ENCODE results near the gene PDK3. TPM values are rescaled to one million over a fixed set of nuclear protein-coding genes. Genes with fewer than 3 reads are reported as not detected.

Gene PDK3
- total RNA-seq, 6 donors from 2014 or later, result 9.2 to 29.5 (median 15.0) TPM

DNA sequence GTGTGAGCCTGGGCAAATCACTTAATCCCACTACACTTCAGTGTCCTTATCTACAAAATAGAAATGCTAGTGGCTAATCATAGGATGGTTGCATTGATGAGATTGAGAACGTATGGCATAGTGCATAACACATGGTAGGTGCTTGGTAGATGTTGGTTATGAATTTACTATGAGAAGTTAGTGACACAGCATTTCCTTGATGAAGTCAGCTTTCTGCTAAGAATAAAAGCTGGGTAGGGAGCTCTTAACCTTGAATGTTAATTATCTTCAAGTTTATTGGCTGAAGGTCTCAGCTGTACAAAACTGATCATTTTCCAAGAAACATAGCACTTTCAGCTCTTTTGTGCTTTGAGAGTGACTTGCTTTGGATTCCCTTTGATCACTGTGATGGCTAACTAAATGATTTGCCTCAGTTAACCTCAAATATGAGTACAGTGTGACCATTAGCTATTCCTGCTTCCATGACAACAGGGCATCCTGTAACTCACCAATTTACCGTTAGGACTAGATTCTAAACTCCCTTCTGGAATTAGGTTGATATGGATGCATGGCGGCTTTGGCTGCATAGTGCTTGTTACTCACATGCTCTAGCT, 17.8 kb downstream of the PDK3 start:
- H3K4me3 ChIP-seq, result no peak overlapping the region
- H3K27ac ChIP-seq, result no peak overlapping the region
- TF ChIP-seq, protein P1, sequence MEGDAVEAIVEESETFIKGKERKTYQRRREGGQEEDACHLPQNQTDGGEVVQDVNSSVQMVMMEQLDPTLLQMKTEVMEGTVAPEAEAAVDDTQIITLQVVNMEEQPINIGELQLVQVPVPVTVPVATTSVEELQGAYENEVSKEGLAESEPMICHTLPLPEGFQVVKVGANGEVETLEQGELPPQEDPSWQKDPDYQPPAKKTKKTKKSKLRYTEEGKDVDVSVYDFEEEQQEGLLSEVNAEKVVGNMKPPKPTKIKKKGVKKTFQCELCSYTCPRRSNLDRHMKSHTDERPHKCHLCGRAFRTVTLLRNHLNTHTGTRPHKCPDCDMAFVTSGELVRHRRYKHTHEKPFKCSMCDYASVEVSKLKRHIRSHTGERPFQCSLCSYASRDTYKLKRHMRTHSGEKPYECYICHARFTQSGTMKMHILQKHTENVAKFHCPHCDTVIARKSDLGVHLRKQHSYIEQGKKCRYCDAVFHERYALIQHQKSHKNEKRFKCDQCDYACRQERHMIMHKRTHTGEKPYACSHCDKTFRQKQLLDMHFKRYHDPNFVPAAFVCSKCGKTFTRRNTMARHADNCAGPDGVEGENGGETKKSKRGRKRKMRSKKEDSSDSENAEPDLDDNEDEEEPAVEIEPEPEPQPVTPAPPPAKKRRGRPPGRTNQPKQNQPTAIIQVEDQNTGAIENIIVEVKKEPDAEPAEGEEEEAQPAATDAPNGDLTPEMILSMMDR (IDR thresholded peaks at IDR 0.05), result no peak
- no peak for TF ChIP-seq POLR2A (IDR thresholded peaks at IDR 0.05)
- TF ChIP-seq POLR2AphosphoS5 (IDR thresholded peaks at IDR 0.05), result no peak
- no peak for TF ChIP-seq EP300 (IDR thresholded peaks at IDR 0.05)
- H3K27me3 ChIP-seq, result no peaks in the 10 kb centered on the region
- H3K36me3 ChIP-seq, result no peaks in the 10 kb centered on the region
- DNase-seq, result no peak
- no peak for ATAC-seq (ENCODE audit: low FRiP score in 2 of 2)
- WGBS, 2 donors, result 40 to 71% methylated on average over 1 to 3 of the region's 3 CpGs
- peaks cover 0 to 16% (median 11%) of the 10 kb centered on the region in 4 donors for H3K4me1 ChIP-seq
- no peaks in the 10 kb centered on the region for H3K9me3 ChIP-seq

DNA sequence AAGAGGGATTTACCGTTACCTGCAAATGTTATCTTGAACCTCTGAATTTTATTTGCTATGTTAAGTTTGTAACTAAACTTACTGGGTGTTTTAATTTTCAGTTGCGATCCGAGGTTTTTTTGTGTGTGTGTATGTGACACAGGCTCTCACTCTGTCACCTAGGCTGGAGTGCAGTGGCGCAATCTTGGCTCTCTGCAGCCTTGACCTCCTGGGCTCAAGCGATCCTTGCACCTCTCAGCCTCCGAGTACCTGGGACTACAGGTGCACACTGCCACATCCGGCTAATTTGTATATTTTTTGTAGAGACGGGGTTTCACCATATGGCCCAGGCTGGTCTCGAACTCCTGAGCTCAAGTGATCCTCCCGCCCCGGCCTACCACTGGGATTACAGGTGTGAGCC, 18.5 kb downstream of the PDK3 start:
- Histone ChIP-seq H3K9me3 (no peaks in the 10 kb centered on the region), H3K27me3 (no peaks in the 10 kb centered on the region), H3K27ac (no peak overlapping the region), H3K36me3 (no peaks in the 10 kb centered on the region), H3K4me3 (no peak overlapping the region), H3K4me1 (peaks cover 0 to 16% (median 11%) of the 10 kb centered on the region in 4 donors)
- DNase-seq, result no peak
- 87 to 88% methylated on average over 7 to 11 of the region's 11 CpGs for WGBS, 2 donors
- no peak for TF ChIP-seq EP300 (IDR thresholded peaks at IDR 0.05)
- TF ChIP-seq, protein P1 (IDR thresholded peaks at IDR 0.05), result no peak
- no peak for TF ChIP-seq POLR2A (IDR thresholded peaks at IDR 0.05)
- no peak for TF ChIP-seq POLR2AphosphoS5 (IDR thresholded peaks at IDR 0.05)
- no peak for ATAC-seq (ENCODE audit: low FRiP score in 2 of 2)

DNA sequence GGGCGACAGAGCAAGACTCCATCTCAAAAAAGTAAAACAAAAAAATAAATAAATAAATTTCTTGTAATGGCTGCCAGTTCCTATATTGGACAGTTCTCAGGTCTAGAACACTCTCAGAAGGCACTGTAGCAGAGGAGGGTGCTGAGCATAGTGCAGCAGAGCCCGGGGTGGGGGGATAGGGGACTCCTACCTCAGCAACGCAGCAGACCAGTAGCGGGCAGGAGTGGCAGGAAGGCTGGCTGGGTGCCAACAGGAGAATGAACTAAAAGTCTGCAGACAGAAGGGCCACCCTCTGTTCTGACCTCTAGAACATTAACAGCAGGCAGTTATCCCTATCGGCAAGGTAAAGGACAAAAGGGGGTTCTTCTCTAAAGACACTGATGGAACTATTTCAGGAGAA, 20.2 kb downstream of the PDK3 start:
- ATAC-seq (ENCODE audit: low FRiP score in 2 of 2) (no peak), DNase-seq (no peak)
- 84 to 90% methylated on average over 5 of the region's 5 CpGs for WGBS, 2 donors
- no peaks in the 10 kb centered on the region for H3K36me3 ChIP-seq
- peaks cover 0 to 4% (median 4%) of the 10 kb centered on the region in 4 donors for H3K4me1 ChIP-seq
- TF ChIP-seq POLR2A (IDR thresholded peaks at IDR 0.05) (no peak), POLR2AphosphoS5 (IDR thresholded peaks at IDR 0.05) (no peak)
- H3K27me3 ChIP-seq, result no peaks in the 10 kb centered on the region
- H3K4me3 ChIP-seq, result no peak overlapping the region
- no peaks in the 10 kb centered on the region for H3K9me3 ChIP-seq
- H3K27ac ChIP-seq, result no peak overlapping the region

DNA sequence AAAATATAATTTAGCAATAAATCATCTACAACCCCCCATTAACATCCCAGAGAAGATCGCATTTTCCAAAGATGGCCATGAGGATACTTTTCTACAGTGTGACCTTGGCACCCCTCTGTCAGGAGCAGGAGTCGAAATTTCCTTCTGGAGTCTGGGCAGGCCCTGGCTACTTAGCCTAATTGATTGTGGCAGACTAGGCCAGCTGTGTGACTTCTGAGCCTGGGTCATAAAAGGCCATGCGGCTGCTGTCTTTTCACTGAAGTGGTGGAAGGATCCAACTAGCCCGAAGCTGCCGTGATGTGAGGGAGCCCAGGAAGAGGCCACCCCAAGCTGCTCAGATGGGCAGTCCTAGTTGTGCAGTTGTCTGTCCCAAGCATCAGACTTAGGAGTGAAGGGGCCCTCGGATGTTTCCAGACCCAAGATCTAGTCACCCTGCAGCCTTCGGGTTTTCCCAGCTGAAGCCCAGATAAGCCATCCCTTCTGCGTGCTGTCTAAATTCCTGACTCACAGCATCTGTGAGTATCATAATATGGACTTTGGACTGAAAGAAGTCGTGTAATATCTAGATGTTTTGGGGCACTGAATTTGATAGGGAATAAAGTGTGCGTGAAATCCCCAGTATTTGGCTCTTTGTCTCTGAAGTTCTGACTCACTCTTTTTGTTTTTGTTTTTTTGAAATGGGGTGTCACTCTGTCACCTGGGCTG, 21.0 kb downstream of the PDK3 start:
- DNase-seq (no peak), ATAC-seq (ENCODE audit: low FRiP score in 2 of 2) (no peak)
- no peak for TF ChIP-seq POLR2A (IDR thresholded peaks at IDR 0.05)
- TF ChIP-seq POLR2AphosphoS5 (IDR thresholded peaks at IDR 0.05), result no peak
- Histone ChIP-seq H3K27ac (no peak overlapping the region), H3K27me3 (no peaks in the 10 kb centered on the region), H3K9me3 (no peaks in the 10 kb centered on the region), H3K4me1 (peaks cover 0 to under 1% (median 0%) of the 10 kb centered on the region in 4 donors), H3K4me3 (no peak overlapping the region), H3K36me3 (no peaks in the 10 kb centered on the region)
- WGBS, 2 donors, result 88 to 100% methylated on average over 3 to 10 of the region's 10 CpGs

DNA sequence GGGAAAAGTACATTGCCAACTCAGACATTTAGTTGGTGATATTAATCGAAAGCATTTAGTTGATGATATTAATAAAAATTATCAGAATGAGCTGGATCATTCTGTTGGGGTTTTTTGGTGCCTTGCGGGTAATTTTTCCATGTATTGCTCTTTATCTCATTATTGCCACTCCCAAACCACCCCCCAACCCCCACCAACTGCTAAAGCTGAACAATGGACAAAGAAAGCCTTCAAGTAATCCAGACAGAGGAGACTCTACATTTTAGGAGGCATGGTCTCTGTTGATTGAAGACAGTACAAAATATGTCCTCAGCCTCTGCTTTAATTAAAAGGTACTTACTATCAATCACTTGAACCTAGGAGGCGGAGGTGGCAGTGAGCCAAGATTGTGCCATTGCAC, 22.5 kb downstream of the PDK3 start:
- DNase-seq (no peak), ATAC-seq (ENCODE audit: low FRiP score in 2 of 2) (no peak)
- WGBS, 2 donors, result 87% methylated on average over 3 of the region's 3 CpGs
- Histone ChIP-seq H3K9me3 (no peaks in the 10 kb centered on the region), H3K27me3 (no peaks in the 10 kb centered on the region), H3K4me1 (no peaks in the 10 kb centered on the region), H3K4me3 (no peak overlapping the region), H3K27ac (no peak overlapping the region), H3K36me3 (no peaks in the 10 kb centered on the region)
- TF ChIP-seq POLR2A (IDR thresholded peaks at IDR 0.05) (no peak), POLR2AphosphoS5 (IDR thresholded peaks at IDR 0.05) (no peak), EP300 (IDR thresholded peaks at IDR 0.05) (no peak)
- TF ChIP-seq, protein P1 (IDR thresholded peaks at IDR 0.05), result no peak
